ENCODE results near the gene POGLUT2.
"Not testable (repeated sequence)": the region's sequence is repeated elsewhere in the genome, so short reads cannot be mapped to it uniquely, and the experiment has no call there.

POGLUT2 gene

GRCh38 chr13:102805680-102806079 lies 6.9 kb upstream of the POGLUT2 start:
- DNase-seq: no peak

GRCh38 chr13:102800145-102801041 lies 1.6 kb upstream of the POGLUT2 start:
- DNase-seq: peak; percentile 80

- no peak for DNase-seq
These were observed 809 bp upstream of the POGLUT2 start for GRCh38 chr13:102799426-102800144.

GRCh38 chr13:102793611-102794355 lies 5.0 kb downstream of the POGLUT2 start:
- no peak for DNase-seq

DNA sequence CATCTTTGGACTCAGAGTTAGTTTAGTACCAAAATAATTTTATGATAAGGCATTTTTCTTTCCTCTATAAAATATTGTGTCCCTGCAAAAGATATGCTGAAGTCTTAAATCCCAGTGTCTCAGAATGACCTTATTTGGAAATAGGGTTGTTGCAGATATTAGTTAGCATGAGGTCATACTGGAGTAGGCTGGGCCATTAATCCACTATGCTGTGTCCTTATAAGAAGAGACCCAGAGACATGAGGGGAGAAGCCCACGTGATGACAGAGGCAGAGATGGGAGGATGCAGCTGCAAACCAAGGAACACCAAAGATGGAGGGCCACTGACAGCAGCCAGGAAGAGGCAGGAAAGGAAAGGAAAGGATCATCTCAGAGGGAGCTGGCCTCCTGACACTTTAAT lies 6.4 kb downstream of the POGLUT2 start:
- no peak for DNase-seq

DNA sequence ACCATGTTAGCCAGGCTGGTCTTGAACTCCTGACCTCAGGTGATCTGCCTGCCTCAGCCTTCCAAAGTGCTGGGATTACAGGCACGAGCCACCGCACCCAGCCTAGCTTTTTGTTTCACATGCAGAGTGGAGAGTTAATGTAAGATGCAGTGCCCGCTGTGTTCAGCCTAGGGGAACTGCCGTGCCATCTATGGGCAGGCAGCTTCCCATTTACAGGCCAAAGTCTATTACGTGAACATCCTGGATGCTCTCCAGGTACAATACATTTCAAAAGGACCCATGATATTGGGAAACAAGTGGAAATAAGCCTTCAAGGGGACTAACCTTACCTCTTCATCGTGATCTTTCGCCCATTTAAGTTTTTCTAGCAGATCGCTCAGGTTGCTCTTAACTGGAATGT lies 10.1 kb downstream of the POGLUT2 start:
- no peak for DNase-seq

- no peak for DNase-seq
These were observed 14.3 kb downstream of the POGLUT2 start for GRCh38 chr13:102784483-102784882.

GRCh38 chr13:102781591-102781990 lies 17.2 kb downstream of the POGLUT2 start:
- no peak for DNase-seq

- DNase-seq: not testable (repeated sequence)
These were observed 18.1 kb downstream of the POGLUT2 start for GRCh38 chr13:102780656-102781055.

- no peak for DNase-seq
These were observed 19.2 kb downstream of the POGLUT2 start for GRCh38 chr13:102779436-102780159.

- DNase-seq: no peak
These were observed 21.0 kb downstream of the POGLUT2 start for GRCh38 chr13:102777736-102778135.

DNA sequence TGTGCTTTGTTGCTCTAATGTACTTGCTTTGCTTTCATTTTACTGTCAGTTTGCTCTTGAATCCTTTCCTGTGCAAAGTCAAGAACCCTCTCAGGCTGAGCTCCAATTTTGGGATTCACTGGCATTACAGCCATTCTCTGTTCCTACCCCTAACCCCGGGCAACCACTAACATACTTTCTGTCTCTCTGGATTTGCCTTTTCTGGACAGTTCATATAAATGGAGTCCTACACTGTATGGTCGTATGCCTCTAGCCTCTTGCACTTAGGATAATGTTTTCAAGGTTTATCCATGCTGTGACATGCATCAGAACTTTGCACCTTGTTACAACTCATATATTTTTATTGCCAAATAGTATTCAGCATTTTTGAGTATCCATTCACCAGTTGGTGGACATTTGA lies 22.5 kb downstream of the POGLUT2 start:
- DNase-seq: no peak

DNA sequence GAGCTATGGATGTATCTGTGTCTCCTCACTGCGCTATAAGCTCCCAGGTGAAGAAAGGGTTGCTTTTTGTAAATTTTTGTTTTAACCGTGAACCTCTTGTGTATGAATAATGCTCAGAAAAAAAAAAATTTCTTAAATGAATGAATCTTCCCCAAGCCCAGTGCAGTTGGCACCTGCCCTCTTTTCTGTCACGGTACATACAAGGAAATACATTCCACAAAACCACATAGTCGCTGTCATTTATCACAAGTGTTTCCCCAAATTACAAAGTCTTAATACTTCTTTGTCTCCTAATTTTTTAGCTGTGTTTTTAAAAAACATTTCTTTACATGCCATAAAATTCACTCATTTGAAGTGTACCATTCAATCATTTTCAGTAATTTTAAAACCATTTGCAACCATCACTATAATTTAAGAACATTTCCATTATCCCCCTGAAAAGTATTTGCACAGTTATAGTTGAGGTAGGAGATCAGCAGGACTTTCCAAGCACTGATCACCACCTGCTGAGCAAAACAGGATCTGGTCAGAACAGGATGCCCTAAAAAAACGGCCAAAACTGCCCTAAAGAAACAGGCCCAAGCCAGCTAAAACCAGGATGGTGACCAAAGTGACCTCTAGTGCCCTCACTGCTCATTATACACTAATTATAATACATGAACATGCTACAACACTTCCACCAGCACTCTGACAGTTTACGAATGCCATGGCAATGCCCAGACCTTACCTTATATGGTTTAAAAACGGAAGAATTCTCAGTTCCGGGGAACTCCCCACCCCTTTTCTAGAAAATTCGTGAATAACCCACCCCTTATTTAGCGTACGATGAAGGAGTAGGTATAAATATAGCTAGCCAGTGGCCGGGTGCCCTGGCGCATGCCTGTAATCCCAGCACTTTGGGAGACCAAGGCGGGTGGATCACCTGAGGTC lies 23.9 kb downstream of the POGLUT2 start:
- DNase-seq: no peak

GRCh38 chr13:102774214-102774568 lies 24.6 kb downstream of the POGLUT2 start:
- no peak for DNase-seq

- peak; percentile 81 for DNase-seq
These were observed 25.1 kb downstream of the POGLUT2 start, which contains the start of gene TEX30 for GRCh38 chr13:102773441-102774213. TEX30 (minus strand) TSS chr13:102773786; CDS start chr13:102770026, 3,760 bp downstream.

DNA sequence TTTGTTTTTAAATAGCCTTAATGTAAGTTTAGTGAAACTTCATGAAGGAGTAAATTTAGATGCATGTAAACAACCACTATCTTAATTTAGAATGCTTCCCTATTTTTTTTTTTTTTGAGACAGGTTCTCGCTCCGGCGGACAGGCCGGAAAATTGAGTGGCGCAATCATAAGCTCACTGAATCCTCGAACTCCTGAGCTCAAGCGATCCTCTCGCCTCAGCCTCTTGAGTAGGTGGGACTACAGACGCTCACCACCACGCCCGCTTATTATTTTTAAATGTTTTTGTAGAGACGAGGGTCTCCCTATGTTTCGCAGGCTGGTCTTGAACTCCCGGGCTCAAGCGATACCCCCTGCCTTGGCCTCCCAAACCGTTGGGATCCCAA lies 26.7 kb downstream of the POGLUT2 start:
- DNase-seq: no peak

DNA sequence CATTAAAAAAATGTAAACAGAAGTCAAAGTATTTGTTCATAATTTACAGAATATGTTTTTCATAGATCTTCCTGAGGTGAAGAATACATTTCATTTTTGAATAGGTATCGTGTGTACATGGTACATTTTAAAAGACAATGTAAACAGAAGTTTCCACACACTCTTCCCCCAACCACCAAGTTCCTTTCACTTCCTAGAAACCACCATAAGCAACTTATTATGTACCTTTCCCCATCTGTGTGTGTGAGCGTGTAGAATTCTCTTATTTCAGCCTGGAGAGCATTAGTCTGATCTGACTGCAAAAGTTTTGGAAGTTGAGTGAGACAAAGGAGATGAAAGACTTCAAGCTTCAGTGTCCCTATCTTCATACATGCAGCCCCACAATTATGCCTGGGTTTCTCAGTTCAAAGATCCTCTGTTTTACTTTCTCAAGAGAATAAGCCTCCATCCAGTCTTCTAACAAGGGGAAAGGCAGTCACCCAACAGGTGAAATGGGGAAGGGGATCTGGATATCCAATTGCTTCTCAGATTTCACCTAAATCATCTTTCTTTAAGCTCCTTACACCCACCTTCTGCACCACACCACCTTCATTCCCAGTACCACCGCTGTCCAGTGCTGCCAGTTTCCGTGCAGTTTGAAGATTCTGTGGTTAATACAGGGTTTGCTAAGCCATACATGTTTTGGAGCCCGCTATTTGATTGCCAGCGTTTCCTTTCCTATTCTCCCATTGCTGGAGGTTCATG lies 27.3 kb downstream of the POGLUT2 start:
- DNase-seq: no peak

- DNase-seq: no peak
These were observed 28.3 kb downstream of the POGLUT2 start for GRCh38 chr13:102770435-102770834.

- no peak for DNase-seq
These were observed 29.1 kb downstream of the POGLUT2 start for GRCh38 chr13:102769679-102770078.

GRCh38 chr13:102768909-102769308 lies 29.9 kb downstream of the POGLUT2 start:
- DNase-seq: no peak

Data from T-helper 9 cell (primary cell).